Measurements from ENCODE around the gene EPN3. TPM values are rescaled to one million over a fixed set of nuclear protein-coding genes. Genes with fewer than 3 reads are reported as not detected.

The EPN3 gene
- total RNA-seq, 2 experiments from 2014 or later = 0.28 TPM; not detected in 1

- Histone ChIP-seq H3K9me3 (ENCODE audit: low read length) (no peaks in the 10 kb centered on the region), H3K36me3 (ENCODE audit: insufficient read depth, low read length) (no peaks in the 10 kb centered on the region), H3K4me1 (ENCODE audit: insufficient read depth, low read length, poor library complexity, severe bottlenecking) (peaks cover 6% of the 10 kb centered on the region), H3K4me3 (ENCODE audit: low read depth, low read length, poor library complexity, severe bottlenecking) (no peak overlapping the region), H4K20me1 (ENCODE audit: insufficient read depth, low read length) (no peaks in the 10 kb centered on the region), H3K4me2 (ENCODE audit: low read length) (no peak overlapping the region), H3K27ac (ENCODE audit: low read depth, low read length, poor library complexity, severe bottlenecking) (no peak overlapping the region), H3K79me2 (ENCODE audit: insufficient read depth, low read depth, low read length) (no peaks in the 10 kb centered on the region), H3K9me2 (ENCODE audit: insufficient read depth, low read length) (no peaks in the 10 kb centered on the region), H2AFZ (ENCODE audit: low read length) (no peak overlapping the region)
- no peak for TF ChIP-seq CTCF (conservative IDR thresholded peaks at IDR 0.05; ENCODE audit: low read length)
- TF ChIP-seq EZH2phosphoT487 (IDR thresholded peaks at IDR 0.05; ENCODE audit: borderline replicate concordance, low read depth, low read length) = no peak
- no TSS peak for BruUV-seq (replicated peaks)
- DNase-seq (ENCODE audit: low spot score) = no peak
- intact Hi-C loops (cut with micrococcal nuclease; ENCODE audit: unreplicated experiment) = no loop called here
- POLR2A ChIA-PET = interaction anchor here (0.5 kb wide), 1 partner anchor 146 kb away, joined by 3 read pairs; no protein-coding TSS in a partner anchor
- CTCF ChIA-PET (ENCODE audit: unreplicated experiment) = no interaction called here
Measured at GRCh38 chr17:50558941-50559614, 26.5 kb downstream of the EPN3 start.

- POLR2A ChIA-PET = interaction anchor here (0.5 kb wide), 1 partner anchor 145 kb away, joined by 3 read pairs; no protein-coding TSS in a partner anchor
- CTCF ChIA-PET (ENCODE audit: unreplicated experiment) = no interaction called here
- Histone ChIP-seq H3K9me3 (ENCODE audit: low read length) (no peaks in the 10 kb centered on the region), H3K79me2 (ENCODE audit: insufficient read depth, low read depth, low read length) (no peaks in the 10 kb centered on the region), H3K36me3 (ENCODE audit: insufficient read depth, low read length) (no peaks in the 10 kb centered on the region), H3K4me3 (ENCODE audit: low read depth, low read length, poor library complexity, severe bottlenecking) (peak overlapping the region; percentile 44), H3K27ac (ENCODE audit: low read depth, low read length, poor library complexity, severe bottlenecking) (no peak overlapping the region), H3K9me2 (ENCODE audit: insufficient read depth, low read length) (no peaks in the 10 kb centered on the region), H3K4me2 (ENCODE audit: low read length) (peak overlapping the region; percentile 53), H4K20me1 (ENCODE audit: insufficient read depth, low read length) (no peaks in the 10 kb centered on the region), H2AFZ (ENCODE audit: low read length) (no peak overlapping the region), H3K4me1 (ENCODE audit: insufficient read depth, low read length, poor library complexity, severe bottlenecking) (peaks cover 6% of the 10 kb centered on the region)
- no TSS peak for BruUV-seq (replicated peaks)
- intact Hi-C loops (cut with micrococcal nuclease; ENCODE audit: unreplicated experiment) = no loop called here
- no peak for DNase-seq (ENCODE audit: low spot score)
- TF ChIP-seq CTCF (conservative IDR thresholded peaks at IDR 0.05; ENCODE audit: low read length) (no peak), EZH2phosphoT487 (IDR thresholded peaks at IDR 0.05; ENCODE audit: borderline replicate concordance, low read depth, low read length) (no peak)
Measured at GRCh38 chr17:50559674-50560184, 27.2 kb downstream of the EPN3 start.

- intact Hi-C loops (cut with micrococcal nuclease; ENCODE audit: unreplicated experiment) = no loop called here
- H2AFZ ChIP-seq (ENCODE audit: low read length) = no peak within 1 kb of the TSS
Measured at GRCh38 chr17:50560185-50560824, 27.8 kb downstream of the EPN3 start, which contains the start of gene CACNA1G. TSS of gene CACNA1G (plus strand) at chr17:50560715. CDS start at chr17:50561460, 745 bp downstream.

More at GRCh38 chr17:50560185-50560824, 27.8 kb downstream of the EPN3 start, which contains the start of gene CACNA1G:
- Histone ChIP-seq H3K4me2 (ENCODE audit: low read length) (peak within 1 kb of the TSS; percentile 53), H3K9me2 (ENCODE audit: insufficient read depth, low read length) (no peaks in the 10 kb centered on the region), H3K9me3 (ENCODE audit: low read length) (no peaks in the 10 kb centered on the region), H3K4me1 (ENCODE audit: insufficient read depth, low read length, poor library complexity, severe bottlenecking) (peaks cover 6% of the 10 kb centered on the region), H3K4me3 (ENCODE audit: low read depth, low read length, poor library complexity, severe bottlenecking) (peak within 1 kb of the TSS; percentile 44), H3K36me3 (ENCODE audit: insufficient read depth, low read length) (no peaks in the 10 kb centered on the region), H3K79me2 (ENCODE audit: insufficient read depth, low read depth, low read length) (no peaks in the 10 kb centered on the region), H4K20me1 (ENCODE audit: insufficient read depth, low read length) (no peaks in the 10 kb centered on the region), H3K27ac (ENCODE audit: low read depth, low read length, poor library complexity, severe bottlenecking) (no peak within 1 kb of the TSS)
- CTCF ChIA-PET (ENCODE audit: unreplicated experiment) = no interaction called here
- BruUV-seq (replicated peaks) = no TSS peak
- POLR2A ChIA-PET = no interaction called here
- peak; percentile 72 for DNase-seq (ENCODE audit: low spot score)
- TF ChIP-seq EZH2phosphoT487 (IDR thresholded peaks at IDR 0.05; ENCODE audit: borderline replicate concordance, low read depth, low read length) (no peak), CTCF (conservative IDR thresholded peaks at IDR 0.05; ENCODE audit: low read length) (no peak)

Measured in OCI-LY7 (cell line).